ENCODE data around the gene DNAJC5.
A peak's percentile ranks its signal among the peaks of the same experiment; 100 is the strongest.
"Not testable (repeated sequence)": the region's sequence is repeated elsewhere in the genome, so short reads cannot be mapped to it uniquely, and the experiment has no call there.

Gene DNAJC5

DNA sequence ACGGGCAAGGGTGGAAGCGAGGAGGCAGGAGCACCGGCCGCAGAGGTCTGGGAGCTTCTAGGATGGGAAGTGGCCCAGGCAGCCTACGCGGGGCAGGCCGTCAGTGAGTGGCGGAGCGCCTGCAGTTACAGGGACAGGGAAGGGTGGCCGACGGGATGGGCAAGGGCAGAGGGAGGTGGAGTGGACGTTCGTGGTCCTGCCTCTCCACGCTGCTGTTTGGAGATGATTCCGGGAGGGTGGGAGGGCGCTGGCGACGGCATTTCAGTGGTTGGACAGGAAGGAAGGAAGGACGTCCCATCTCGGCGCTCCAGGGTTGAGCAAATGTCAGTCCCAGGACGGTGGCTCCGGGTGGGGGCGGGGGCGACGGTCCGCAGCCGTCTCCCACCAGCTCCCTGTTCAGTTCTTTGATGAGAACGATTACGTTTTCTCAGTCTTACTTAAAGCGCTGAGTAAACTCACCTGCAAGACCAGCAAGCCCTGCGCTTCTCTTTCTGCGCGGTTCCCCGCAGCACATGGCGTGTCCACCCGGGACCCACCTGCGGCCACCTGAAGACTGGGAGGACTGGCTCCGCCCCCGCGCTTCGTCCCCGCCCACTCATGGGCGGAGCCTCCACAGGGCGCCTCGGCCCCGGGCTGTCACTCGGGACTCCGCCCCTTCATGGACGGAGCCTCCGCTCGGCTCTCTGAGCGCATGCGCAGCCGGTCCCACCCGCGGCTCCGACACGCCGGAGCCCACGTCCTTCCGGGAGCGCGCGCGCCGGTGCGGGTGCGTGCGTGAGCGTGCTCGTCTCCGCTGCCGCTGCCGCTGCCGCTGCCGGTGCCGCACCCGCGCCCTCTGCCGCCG is at the start of gene DNAJC5:
Gene DNAJC5 (plus strand): TSS at position 769 of the 844 bp plus-strand sequence. CDS start 33,220 bp downstream, outside the sequence.
- DNase-seq, result peak; percentile 97

GRCh38 chr20:63846128-63846771 is 48.7 kb upstream of the DNAJC5 start:
- DNase-seq, result no peak

DNA sequence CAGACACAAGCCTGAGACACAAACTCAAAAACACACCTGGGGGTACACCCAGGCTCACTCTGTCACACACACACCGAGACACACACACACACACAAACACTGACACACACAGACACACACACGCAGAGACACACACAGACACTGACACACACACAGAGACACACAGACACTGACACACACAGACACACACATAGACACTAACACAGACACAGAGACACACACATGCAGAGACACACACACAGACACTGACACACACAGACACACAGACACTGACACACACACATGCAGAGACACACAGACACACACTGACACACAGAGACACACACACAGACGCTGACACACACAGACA is 48.1 kb upstream of the DNAJC5 start:
- no peak for DNase-seq

- DNase-seq, result no peak
Measured at GRCh38 chr20:63847237-63848002, 47.5 kb upstream of the DNAJC5 start.

GRCh38 chr20:63848003-63848911 is 46.7 kb upstream of the DNAJC5 start:
- DNase-seq, result no peak

- no peak for DNase-seq
Measured at GRCh38 chr20:63850689-63851547, 44.0 kb upstream of the DNAJC5 start.

GRCh38 chr20:63851548-63851943 is 43.4 kb upstream of the DNAJC5 start:
- DNase-seq, result not testable (repeated sequence)

- not testable (repeated sequence) for DNase-seq
Measured at GRCh38 chr20:63853733-63854068, 41.2 kb upstream of the DNAJC5 start.

DNA sequence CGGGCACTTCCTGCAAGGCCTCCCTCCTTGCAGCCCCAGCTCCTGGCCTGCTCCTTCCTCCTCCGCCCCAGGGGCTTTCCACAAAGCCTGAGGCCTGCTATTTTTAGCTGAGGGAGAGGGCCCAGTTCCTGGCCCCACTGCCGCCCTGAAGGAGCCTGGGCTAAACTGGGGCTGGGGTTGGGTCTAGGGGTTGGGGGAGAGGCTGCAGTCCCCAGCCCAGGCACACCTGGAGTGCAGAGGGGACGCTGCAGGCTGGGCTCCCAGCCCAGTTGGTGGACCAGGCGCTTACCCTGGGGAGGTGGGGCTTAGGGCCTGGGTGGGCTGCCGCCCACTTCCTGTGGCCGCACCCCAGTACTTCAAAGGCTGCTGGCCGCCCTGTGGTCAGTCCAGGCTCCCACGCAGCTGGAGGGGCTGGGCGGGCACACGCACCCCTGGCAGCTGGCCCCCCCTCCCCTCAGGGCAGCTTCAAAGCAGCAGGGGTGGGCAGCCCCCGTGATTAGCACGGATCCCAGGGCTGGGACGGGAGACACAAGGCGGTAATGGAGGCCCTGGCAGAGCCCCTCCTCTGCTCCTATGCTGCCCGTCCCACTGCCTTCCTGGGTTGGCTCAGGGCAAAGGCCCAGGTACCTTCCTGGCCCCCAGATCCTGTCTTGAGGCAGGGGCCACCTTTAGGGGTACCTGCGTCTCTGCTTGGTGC is 40.7 kb upstream of the DNAJC5 start:
- DNase-seq, result no peak

DNA sequence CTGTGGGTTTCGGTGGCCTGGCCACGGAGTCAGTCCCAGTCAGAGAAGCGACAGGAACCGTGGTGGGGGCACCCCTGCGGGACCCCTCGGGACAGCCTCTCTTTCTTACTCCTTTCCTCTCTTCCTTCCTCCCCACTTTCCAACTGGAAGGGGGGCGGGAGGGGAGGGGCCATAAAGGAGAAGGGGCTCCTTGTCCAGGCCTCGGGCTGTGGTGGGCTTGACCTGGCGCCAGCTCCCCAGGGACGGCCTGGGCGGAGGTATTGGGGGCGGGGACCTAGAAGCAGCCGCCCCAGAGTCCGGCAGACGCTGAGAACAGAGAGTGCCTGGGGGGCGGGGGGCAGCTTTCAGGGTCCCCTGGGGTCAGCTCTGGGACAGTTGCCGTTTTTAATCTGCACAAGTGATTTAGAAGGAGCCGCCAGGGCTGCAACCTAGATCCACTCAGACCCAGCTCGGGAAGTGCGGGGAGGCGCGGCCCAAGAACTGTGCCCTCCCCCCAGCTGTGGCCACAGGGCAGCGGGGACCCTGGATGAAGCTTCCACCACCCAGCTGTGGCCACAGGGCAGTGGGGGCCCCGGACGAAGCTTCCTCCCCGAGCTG is 40.1 kb upstream of the DNAJC5 start:
- no peak for DNase-seq

DNA sequence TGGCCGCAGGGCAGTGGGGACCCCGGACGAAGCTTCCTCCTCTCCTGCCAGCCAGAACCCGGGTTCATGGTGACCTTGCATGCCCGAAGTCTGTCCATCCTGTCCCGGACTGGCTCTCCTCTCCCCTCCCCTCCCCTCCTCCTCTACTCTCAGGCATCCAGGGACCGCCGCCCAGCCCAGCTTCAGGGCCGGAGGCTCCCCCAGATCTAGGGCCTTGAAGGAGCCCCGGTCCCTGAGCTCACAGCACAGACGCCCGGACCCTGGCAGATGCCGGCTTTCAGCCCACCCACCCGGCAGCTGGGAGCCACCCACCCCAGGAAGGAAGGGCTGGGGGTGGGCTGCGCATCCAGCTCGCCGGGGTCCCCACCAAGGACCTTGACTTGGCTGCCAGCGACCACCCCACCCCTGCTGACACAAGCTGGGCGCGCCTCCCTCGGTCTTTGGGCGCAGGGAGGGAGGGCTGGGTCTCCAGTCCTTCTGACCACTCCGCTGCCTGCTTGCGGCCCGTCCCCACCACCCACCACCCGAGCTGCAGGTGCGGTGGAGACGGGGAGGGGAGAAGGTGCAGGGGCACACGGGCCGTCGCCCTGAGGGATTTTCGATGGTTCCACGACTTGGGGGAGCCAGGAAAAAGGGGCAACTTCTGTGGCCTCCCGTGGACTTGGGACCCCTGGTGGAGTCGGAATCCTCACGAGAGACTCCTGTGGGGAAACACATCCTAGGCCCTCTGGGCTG is 39.4 kb upstream of the DNAJC5 start:
- DNase-seq, result no peak

DNA sequence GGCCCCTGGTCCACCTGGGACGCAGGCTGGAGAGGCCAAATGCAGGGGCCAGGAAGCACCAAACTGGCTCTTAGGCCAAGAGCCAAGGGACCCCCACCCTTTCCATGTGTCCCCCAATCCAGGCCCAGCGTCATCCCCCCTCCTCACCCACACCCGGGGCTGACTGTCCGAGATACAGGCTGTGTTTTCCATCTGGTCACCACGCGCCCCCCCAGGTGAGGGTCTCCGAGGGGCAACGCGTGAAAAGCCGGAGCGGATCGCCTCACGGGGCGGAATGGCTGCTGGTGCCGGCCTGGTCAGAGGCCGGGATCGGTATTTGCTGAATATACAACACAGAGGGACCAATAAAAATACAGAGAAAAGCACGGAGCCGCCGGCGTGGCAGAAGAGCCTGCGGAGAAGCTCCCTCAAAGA is 38.8 kb upstream of the DNAJC5 start:
- DNase-seq, result no peak

- DNase-seq, result no peak
Measured at GRCh38 chr20:63857764-63858392, 37.0 kb upstream of the DNAJC5 start.

- DNase-seq, result no peak
Measured at GRCh38 chr20:63858393-63859165, 36.3 kb upstream of the DNAJC5 start.

- no peak for DNase-seq
Measured at GRCh38 chr20:63859166-63859699, 35.7 kb upstream of the DNAJC5 start.

GRCh38 chr20:63860325-63861051 is 34.4 kb upstream of the DNAJC5 start:
- no peak for DNase-seq

GRCh38 chr20:63861365-63861934 is 33.5 kb upstream of the DNAJC5 start, which contains the start of gene ABHD16B:
TSS of gene ABHD16B (plus strand) at chr20:63861498. CDS start at chr20:63861541, 43 bp downstream.
- DNase-seq, result no peak

Measured in NCI-H345 (cell line).